Heart left ventricle (tissue), 16 donors: ENCODE results near the gene DYNLT2. TPM values are rescaled to one million over a fixed set of nuclear protein-coding genes. Genes with fewer than 3 reads are reported as not detected.

Source experiments
- ATAC-seq, 4 donors: fragments of 200-7000 bp; cut with Tn5 transposase; one replicate each; pipeline ENCODE4 v1.9.1; 2020 to 2022; ENCODE audit warnings: moderate library complexity in 4 of 4, mild to moderate bottlenecking in 3 of 4, moderate number of reproducible peaks in 1 of 4
- DNase-seq, 5 donors: peaks; one replicate each; pipeline ENCODE4 v3.0.0-alpha.2; 2020
- H3K27ac ChIP-seq, 12 donors: fragments of 200-600 bp; sonication (generic) in 4 of 12; one replicate each; pipeline versions ENCODE4 v1.5.0 to v1.8.0; 2016 to 2022; ENCODE audit warnings: mild to moderate bottlenecking in 2 of 12
- H3K27me3 ChIP-seq, 9 donors: fragments of 200-600 bp; sonication (generic) in 2 of 9; one replicate each; pipeline versions ENCODE4 v1.5.1 to v1.8.0; 2016 to 2022; ENCODE audit warnings: mild to moderate bottlenecking in 3 of 9
- H3K36me3 ChIP-seq, 9 donors: fragments of 200-600 bp; sonication (generic) in 2 of 9; one replicate each; pipeline versions ENCODE4 v1.5.0 to v1.8.0; 2018 to 2022; ENCODE audit warnings: mild to moderate bottlenecking in 2 of 9
- H3K4me1 ChIP-seq, 12 donors: fragments of 200-600 bp; sonication (generic) in 4 of 12; one replicate each; pipeline versions ENCODE4 v1.5.0 to v1.8.0; 2016 to 2022; ENCODE audit warnings: mild to moderate bottlenecking in 3 of 12
- H3K4me3 ChIP-seq, 12 donors: fragments of 200-600 bp; sonication (generic) in 4 of 12; one replicate each; pipeline versions ENCODE4 v1.5.0 to v1.8.0; 2017 to 2022; ENCODE audit warnings: mild to moderate bottlenecking in 9 of 12, moderate library complexity in 4 of 12
- H3K9me3 ChIP-seq, 12 donors: fragments of 200-600 bp; sonication (generic) in 4 of 12; one replicate each; pipeline versions ENCODE4 v1.5.0 to v1.8.0; 2016 to 2022; ENCODE audit warnings: mild to moderate bottlenecking in 1 of 12
- POLR2A ChIP-seq, 2 donors: fragments of 450-650 bp; IDR thresholded peaks; one replicate each; pipeline ENCODE4 v1.6.1; 2017; ENCODE audit warnings: antibody characterized with exemption in 2 of 2, mild to moderate bottlenecking in 2 of 2, moderate library complexity in 2 of 2
- WGBS, 4 donors: extraction: QIAGEN DNeasy Blood & Tissue Kit in 2 of 4; methylation state at CpG; one replicate each; pipeline versions ENCODE4 v1.1.5 to v1.1.7; 2013 to 2018; 5-methylcytosine and 5-hydroxymethylcytosine counted together
- intact Hi-C, 10 donors: fragments of 100-400 bp; cut with DNase I; formaldehyde crosslinking; loops; one replicate each; pipeline versions ENCODE4 v1.11.1 to v1.14.2; 2022
- polyA plus RNA-seq, 2 donors: library from polyadenylated mRNA; stranded (reverse); fragments of 200-250 nt; gene quantifications; one replicate each; pipeline ENCODE4 v1.2.3, GENCODE V29; 2013
- total RNA-seq, 9 donors: library from RNA; depleted of rRNA in 2 of 9; stranded (reverse); fragments of >200 nt in 2 of 9; fragmentation: NEBNext Ultra II Directional in 3 of 9; extraction: Animal tissue kit (Norgen Biotek cat#: 25700) in 3 of 9; gene quantifications; one replicate each; pipeline versions ENCODE4 v1.1.0 to v1.2.4, GENCODE V29; 2016 to 2023
- TF ChIP-seq, protein P1 (sequence below), 12 donors: fragments of 200-600 bp; sonication (generic) in 4 of 12; IDR thresholded peaks; one replicate each; pipeline versions ENCODE4 v1.5.0 to v1.8.0; 2018 to 2022; ENCODE audit warnings: antibody characterized with exemption in 12 of 12, mild to moderate bottlenecking in 5 of 12
- donor health status: ischemic (EF 13 %, LVEDD 7.1; RV severe dilation, severe dysfunction).
- donor health status: healthy with polysubstance abuse.
- donor health status: DM: no; HTN: yes; CAD: no.
- donor health status: DM: no; HTN: no; CAD: no.
- donor health status: ischemic (EF 25% LVEDD 6.9; RV normal size, moderate dysfunction).
- donor health status: ischemic (EF 25% LVEDD 5.7; RV mildly dilated, moderate dysfunction).
- donor health status: healthy.
- donor health status: DM: yes; HTN: yes; CAD: no.
- donor health status: ischemic (EF 35%, LVEDD 5.7; RV mildly dilated, moderate dysfunction).
- donor health status: nonischemic (EF 11% LVEDD 7.7; RV severe dilation, severe dysfunction).
- donor health status: DM: yes; HTN: yes; CAD: no.
- donor health status: PGD.
- donor health status: ischemic (EF 29% LVEDD 5.4; RV normal size, mild dysfunction).
- donor health status: nonischemic (EF 23%, LVEDD 6.1; RV moderate dilation, normal function).

DYNLT2 gene
- total and polyA plus RNA-seq, 11 donors: 0.49 to 1.5 (median 0.67) TPM

DNA sequence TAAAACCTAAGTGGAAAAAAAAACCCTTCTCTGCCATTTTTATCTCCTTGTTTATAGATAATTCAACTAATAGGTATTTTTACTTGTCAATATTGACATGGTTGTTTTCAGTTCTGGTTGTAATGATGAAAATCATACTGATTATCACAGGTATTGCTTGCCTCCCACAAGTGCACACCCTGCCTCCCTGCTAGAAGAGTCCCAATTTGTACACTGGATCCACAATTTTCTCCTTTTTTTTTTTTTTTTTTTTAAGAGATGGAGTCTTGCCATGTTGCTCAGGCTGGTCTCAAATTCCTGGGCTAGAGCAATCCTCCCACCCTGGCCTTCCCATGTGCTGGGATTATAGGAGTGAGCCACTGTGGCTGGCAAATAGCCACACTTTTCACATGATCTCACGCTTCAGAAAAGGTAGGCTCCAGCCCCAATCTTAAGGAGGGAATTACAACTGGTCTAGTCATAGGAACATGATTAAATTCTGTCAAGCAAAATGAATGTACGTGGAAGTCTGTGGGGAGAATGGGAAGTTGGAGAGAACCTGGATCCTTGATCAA lies 12.3 kb downstream of the DYNLT2 start:
- TF ChIP-seq POLR2A (IDR thresholded peaks at IDR 0.05): no peak
- TF ChIP-seq, protein P1, sequence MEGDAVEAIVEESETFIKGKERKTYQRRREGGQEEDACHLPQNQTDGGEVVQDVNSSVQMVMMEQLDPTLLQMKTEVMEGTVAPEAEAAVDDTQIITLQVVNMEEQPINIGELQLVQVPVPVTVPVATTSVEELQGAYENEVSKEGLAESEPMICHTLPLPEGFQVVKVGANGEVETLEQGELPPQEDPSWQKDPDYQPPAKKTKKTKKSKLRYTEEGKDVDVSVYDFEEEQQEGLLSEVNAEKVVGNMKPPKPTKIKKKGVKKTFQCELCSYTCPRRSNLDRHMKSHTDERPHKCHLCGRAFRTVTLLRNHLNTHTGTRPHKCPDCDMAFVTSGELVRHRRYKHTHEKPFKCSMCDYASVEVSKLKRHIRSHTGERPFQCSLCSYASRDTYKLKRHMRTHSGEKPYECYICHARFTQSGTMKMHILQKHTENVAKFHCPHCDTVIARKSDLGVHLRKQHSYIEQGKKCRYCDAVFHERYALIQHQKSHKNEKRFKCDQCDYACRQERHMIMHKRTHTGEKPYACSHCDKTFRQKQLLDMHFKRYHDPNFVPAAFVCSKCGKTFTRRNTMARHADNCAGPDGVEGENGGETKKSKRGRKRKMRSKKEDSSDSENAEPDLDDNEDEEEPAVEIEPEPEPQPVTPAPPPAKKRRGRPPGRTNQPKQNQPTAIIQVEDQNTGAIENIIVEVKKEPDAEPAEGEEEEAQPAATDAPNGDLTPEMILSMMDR (IDR thresholded peaks at IDR 0.05): no peak
- H3K27ac ChIP-seq: no peak overlapping the region
- H3K4me1 ChIP-seq: peaks cover 0 to 8% (median 0%) of the 10 kb centered on the region in 12 donors
- H3K9me3 ChIP-seq: no peaks in the 10 kb centered on the region
- H3K4me3 ChIP-seq: no peak overlapping the region
- no peaks in the 10 kb centered on the region for H3K27me3 ChIP-seq
- no peaks in the 10 kb centered on the region for H3K36me3 ChIP-seq
- WGBS, 4 donors: 81 to 92% (median 87%) methylated on average over 2 of the region's 2 CpGs
- ATAC-seq (no peak), DNase-seq (no peak)
- intact Hi-C loops: no loop called here

DNA sequence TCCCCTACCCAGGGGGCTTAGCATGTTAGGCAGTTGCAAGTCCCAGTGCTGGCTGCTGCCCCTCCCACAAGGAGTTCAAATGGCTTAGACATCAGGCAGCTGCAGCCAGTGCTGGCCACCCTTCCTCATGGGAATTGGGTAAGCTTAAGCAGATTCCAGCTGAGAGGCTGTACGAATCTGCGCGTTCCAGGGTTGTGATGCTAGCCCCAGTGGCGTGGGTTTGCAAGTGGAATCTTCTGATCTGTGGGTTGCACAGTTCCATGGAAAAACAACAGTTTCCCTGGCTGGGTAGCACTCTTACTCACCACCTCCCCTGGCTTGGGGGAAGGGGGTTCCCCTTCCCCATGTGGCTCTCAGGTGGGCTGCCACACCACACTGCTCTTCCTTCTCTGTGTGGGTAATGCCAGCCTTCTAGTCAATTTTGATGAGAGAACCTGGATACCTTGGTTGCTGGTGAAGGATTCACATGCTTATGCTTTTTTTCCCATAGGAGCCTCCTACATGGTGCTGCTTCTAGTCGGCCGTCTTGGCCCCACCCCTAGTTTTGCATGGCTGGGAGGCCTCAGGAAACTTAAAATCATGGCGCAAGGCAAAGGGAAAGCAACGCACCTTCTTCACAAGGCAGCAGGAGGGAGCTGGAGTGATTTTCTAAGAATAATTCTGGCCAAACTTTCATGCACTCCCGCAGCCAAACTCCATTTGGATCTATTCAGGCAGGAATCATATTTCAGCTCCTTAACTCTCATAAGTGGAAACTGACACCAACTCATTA lies 13.0 kb downstream of the DYNLT2 start:
- Histone ChIP-seq H3K36me3 (no peaks in the 10 kb centered on the region), H3K27me3 (no peaks in the 10 kb centered on the region), H3K4me3 (no peak overlapping the region), H3K4me1 (peaks cover 0 to 8% (median 0%) of the 10 kb centered on the region in 12 donors), H3K9me3 (no peaks in the 10 kb centered on the region), H3K27ac (no peak overlapping the region)
- intact Hi-C loops: no loop called here
- 38 to 63% (median 55%) methylated on average over 5 to 9 of the region's 9 CpGs for WGBS, 4 donors
- TF ChIP-seq, protein P1 (IDR thresholded peaks at IDR 0.05): no peak
- no peak for TF ChIP-seq POLR2A (IDR thresholded peaks at IDR 0.05)
- ATAC-seq: peak in 2 of 4 donors; percentile 29 to 46
- DNase-seq: peak in 2 of 5 donors; percentile 28 to 50

DNA sequence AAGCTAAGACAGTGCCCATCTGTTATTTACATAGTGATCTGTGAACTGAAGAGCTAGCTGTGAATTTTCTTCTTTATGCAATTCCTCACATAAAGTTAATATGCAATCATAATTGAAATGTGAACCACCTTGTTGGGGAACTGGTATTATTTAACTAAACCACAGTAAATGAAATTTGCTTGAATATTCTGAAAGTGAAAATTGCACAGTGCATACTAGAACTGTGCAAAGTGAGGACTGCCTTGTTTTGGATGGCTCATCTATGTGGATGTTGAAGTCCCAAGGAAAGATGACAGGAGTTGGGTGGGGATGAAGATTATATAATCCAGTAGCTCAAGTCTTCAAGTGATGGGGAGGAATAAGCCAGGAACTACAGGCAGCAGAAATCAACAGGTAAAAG lies 21.4 kb downstream of the DYNLT2 start:
- no peaks in the 10 kb centered on the region for H3K9me3 ChIP-seq
- intact Hi-C loops: loop anchor here in 1 of 10 donors (10.0 kb wide), 1 partner anchor 825 kb away; the partner anchor contains the start of genes PSMB1 and TBP
- H3K4me3 ChIP-seq: no peak overlapping the region
- ATAC-seq: no peak
- peaks cover 0 to 7% (median 3%) of the 10 kb centered on the region in 12 donors for H3K4me1 ChIP-seq
- no peak for TF ChIP-seq POLR2A (IDR thresholded peaks at IDR 0.05)
- TF ChIP-seq, protein P1 (IDR thresholded peaks at IDR 0.05): no peak
- no peaks in the 10 kb centered on the region for H3K27me3 ChIP-seq
- no peaks in the 10 kb centered on the region for H3K36me3 ChIP-seq
- no peak overlapping the region for H3K27ac ChIP-seq
- DNase-seq: no peak

DNA sequence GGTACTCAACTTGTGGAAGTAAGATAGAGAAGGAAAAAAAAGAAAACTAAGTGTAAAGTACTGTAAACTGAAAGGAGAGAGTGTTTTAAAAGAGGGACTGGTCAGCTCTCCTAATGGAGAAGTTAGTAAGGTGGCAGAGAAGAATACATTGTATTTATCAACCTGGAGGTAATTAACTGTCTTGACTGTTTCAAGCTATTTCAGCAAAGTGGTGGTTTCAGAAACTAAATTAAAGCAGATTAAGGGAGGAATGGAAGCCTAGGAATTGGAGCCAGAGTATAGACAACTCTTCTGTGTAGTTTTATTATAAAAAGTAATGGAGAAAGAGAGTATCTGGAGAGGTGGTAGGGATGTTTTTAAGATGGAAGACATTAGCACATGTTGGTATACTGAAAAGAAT lies 24.4 kb downstream of the DYNLT2 start:
- ATAC-seq (no peak), DNase-seq (no peak)
- H3K27ac ChIP-seq: no peak overlapping the region
- TF ChIP-seq, protein P1 (IDR thresholded peaks at IDR 0.05): no peak
- no peak for TF ChIP-seq POLR2A (IDR thresholded peaks at IDR 0.05)
- no peak overlapping the region for H3K4me3 ChIP-seq
- H3K9me3 ChIP-seq: no peaks in the 10 kb centered on the region
- H3K36me3 ChIP-seq: no peaks in the 10 kb centered on the region
- H3K27me3 ChIP-seq: no peaks in the 10 kb centered on the region
- intact Hi-C loops: loop anchor here in 2 of 10 donors (2.0 to 10.0 kb wide), 2 partner anchors 24 to 828 kb away; partner anchors contain the start of genes DYNLT2 (in 1 of the 2), ERMARD (in 1 of the 2), PSMB1 (in 1 of the 2) and TBP (in 1 of the 2)
- peaks cover 0 to 22% (median 13%) of the 10 kb centered on the region in 12 donors for H3K4me1 ChIP-seq
